Measurements from ENCODE around the gene TMEM144.

The TMEM144 gene

GRCh38 chr4:158209825-158210807, at the start of gene TMEM144:
TMEM144 (plus strand) TSS chr4:158210486; CDS start chr4:158212668, 2,182 bp downstream.
- peak; percentile 78 for DNase-seq

GRCh38 chr4:158161551-158162354, 48.5 kb upstream of the TMEM144 start:
- no peak for DNase-seq

- DNase-seq: no peak
These were observed 47.7 kb upstream of the TMEM144 start for GRCh38 chr4:158162631-158163030.

GRCh38 chr4:158163941-158164767, 46.1 kb upstream of the TMEM144 start:
- no peak for DNase-seq

- no peak for DNase-seq
These were observed 45.5 kb upstream of the TMEM144 start for GRCh38 chr4:158164768-158165213.

GRCh38 chr4:158166701-158167100, 43.6 kb upstream of the TMEM144 start:
- no peak for DNase-seq

DNA sequence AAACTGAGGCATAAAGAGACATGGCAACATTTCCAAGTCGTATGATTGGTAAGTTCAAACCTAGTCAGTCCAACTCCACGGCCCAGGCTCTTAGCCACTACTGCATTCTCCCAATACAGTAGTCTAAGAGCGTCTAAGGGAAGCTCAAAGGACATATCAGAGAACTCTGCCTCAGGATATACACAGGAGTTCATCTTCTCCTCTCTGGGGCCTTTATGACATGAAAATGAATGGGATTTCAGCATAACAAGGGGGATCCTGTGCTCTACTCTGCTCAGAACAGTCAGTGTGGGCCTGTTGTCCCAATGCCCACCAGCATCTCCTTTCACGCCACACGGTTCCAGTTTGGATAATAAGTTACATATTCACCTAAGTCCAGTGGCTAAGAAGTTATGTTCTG, 41.7 kb upstream of the TMEM144 start:
- DNase-seq: no peak

- no peak for DNase-seq
These were observed 40.8 kb upstream of the TMEM144 start for GRCh38 chr4:158169506-158169905.

- DNase-seq: peak; percentile 60
These were observed 40.2 kb upstream of the TMEM144 start for GRCh38 chr4:158169931-158170690.

DNA sequence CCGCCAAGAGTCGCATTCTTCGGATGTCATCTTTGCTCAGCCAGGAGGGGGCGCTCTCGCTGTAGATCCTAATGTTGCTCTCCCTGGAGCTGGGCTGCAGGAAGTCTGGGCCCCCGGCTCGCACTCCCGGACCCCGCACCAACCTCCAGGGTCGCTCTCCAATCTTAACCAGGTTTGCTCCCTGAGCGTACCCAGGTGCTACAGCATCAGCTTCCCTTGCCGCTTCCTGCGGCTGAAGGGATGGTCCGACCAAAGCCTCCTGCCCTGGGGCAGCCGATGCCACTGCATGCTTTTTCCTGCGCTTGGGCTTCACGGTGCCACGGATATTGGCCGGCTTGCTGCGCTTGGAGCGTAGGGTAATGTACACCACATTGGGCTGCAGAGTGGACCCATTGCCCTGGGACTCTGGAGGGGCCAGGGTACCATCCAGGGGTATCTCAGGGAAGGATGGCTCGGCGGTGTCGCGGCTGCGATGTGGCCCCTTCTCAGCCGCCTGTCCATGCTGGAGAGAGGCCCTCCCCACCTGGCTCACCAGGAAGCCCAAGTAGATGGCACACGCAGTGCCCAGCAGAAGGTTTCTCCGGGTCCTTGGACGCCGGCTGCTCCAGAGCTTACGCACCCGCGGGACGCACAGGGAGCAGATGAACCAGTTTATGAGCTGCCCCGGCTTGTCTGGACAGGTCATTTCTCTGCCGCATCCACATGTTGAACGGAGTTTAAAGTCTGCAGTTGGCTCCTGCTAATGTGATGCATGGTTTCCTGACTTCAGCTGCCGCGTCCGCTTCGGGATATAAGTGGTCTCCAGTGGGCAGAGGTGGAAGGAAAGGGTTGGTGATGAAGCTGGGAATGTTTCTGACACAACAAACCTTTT, 39.4 kb upstream of the TMEM144 start:
- DNase-seq: no peak

- DNase-seq: peak; percentile 61
These were observed 37.7 kb upstream of the TMEM144 start, which contains the start of gene GASK1B for GRCh38 chr4:158172261-158173258. GASK1B (minus strand) TSS chr4:158173025; CDS start chr4:158171375, 1,650 bp downstream.

DNA sequence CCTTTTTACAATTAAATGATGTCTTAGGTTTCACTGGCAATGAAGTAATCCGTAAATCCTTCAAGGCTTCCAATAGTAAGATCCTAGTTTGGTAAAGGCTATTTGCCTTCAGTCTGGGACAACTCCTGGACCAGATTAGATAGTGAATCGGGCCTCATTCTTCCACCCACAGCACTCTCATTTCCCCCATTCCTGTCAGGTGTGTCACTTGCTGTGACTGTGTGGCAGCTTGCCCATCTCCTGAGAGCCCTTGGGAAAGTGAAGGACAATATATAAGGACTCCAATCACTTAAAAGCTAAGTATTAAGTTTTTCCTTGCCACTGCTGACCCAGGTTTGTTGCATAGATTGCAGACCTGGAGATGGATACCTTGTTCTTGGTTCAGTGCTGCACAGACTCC, 34.2 kb upstream of the TMEM144 start:
- no peak for DNase-seq

- no peak for DNase-seq
These were observed 33.5 kb upstream of the TMEM144 start for GRCh38 chr4:158176776-158177175.

GRCh38 chr4:158179465-158179864, 30.8 kb upstream of the TMEM144 start:
- DNase-seq: no peak

DNA sequence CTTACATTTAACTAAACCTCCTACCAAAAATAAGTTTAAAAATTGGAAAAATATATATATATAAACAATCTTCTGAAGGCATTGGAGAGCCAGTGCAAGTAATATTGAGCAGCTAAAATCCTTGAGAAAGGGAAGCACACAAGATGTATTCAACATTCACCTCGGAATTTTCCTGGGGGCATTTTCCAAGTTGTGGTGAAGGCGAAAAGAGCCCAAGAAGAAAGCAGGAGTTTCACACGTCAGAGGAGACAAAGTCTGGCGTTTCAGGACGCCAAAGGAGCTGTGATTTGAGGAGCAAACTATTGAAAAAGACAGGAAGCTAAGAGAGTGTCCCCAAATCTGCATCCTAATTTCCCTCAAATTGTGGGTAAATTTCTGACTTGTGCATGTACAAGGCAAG, 28.4 kb upstream of the TMEM144 start:
- no peak for DNase-seq

GRCh38 chr4:158182736-158183135, 27.6 kb upstream of the TMEM144 start:
- no peak for DNase-seq

- DNase-seq: no peak
These were observed 23.5 kb upstream of the TMEM144 start for GRCh38 chr4:158186815-158187214.

DNA sequence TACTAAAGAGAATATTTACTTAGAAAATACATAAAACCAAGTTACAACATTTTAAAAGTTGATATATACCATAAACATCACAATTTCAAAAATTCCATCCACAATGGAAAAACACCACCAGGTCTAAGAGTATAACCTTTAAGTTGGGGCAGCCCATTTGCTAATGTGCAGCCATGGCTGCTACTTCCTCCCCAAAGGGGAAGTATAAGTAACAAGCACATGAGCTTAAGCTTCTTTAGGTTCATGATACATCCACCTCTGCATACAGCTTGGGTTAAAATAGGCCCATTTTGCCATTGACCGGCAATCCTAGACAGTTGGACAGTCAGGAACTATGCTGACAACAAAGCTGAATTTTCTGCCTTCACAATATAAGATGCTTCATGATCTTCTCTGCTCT, 20.9 kb upstream of the TMEM144 start:
- no peak for DNase-seq

DNA sequence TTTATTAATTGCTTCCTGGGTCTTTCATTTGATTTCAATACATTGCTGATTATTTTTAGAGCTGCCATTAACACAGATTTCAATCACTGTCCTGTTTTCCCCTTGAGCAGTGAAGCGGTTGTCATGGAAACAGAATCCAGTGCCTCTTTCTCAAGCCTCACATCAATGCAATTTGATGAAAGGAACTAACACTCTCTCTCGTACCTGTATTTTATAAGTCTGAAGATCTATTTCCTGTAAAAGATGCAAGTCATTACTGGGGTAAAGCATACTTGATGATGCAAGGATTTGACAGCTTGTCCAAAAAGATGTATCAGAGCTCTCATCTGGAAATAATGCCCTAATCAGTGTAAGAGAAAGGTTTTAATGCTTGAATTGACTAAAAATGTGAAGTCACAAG, 19.6 kb upstream of the TMEM144 start:
- DNase-seq: peak; percentile 54

Measured in retina (tissue), 1 donor.